Measurements from ENCODE around the gene ERMARD.

DNA sequence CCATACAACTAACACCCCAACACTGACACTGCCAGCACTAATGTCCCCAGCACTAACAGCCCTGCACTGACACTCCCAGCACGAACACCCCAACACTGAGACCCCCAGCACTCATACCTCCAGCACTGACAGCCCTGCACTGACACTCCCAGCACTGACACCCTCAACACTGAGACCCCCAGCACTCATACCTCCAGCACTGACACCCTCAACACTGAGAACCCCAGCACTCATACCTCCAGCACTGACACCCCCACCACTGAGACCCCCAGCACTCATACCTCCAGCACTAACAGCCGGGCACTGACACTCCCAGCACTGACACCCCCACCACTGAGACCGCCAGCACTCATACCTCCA lies 57.2 kb downstream of the ERMARD start:
- TF ChIP-seq GABPA (IDR thresholded peaks at IDR 0.05; ENCODE audit: low read depth) (no peak), POLR2AphosphoS5 (IDR thresholded peaks at IDR 0.05; ENCODE audit: low read depth) (no peak)
- TF ChIP-seq, protein P1, sequence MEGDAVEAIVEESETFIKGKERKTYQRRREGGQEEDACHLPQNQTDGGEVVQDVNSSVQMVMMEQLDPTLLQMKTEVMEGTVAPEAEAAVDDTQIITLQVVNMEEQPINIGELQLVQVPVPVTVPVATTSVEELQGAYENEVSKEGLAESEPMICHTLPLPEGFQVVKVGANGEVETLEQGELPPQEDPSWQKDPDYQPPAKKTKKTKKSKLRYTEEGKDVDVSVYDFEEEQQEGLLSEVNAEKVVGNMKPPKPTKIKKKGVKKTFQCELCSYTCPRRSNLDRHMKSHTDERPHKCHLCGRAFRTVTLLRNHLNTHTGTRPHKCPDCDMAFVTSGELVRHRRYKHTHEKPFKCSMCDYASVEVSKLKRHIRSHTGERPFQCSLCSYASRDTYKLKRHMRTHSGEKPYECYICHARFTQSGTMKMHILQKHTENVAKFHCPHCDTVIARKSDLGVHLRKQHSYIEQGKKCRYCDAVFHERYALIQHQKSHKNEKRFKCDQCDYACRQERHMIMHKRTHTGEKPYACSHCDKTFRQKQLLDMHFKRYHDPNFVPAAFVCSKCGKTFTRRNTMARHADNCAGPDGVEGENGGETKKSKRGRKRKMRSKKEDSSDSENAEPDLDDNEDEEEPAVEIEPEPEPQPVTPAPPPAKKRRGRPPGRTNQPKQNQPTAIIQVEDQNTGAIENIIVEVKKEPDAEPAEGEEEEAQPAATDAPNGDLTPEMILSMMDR (IDR thresholded peaks at IDR 0.05; ENCODE audit: insufficient read depth, low read length), result no peak
- TF ChIP-seq, protein P2, sequence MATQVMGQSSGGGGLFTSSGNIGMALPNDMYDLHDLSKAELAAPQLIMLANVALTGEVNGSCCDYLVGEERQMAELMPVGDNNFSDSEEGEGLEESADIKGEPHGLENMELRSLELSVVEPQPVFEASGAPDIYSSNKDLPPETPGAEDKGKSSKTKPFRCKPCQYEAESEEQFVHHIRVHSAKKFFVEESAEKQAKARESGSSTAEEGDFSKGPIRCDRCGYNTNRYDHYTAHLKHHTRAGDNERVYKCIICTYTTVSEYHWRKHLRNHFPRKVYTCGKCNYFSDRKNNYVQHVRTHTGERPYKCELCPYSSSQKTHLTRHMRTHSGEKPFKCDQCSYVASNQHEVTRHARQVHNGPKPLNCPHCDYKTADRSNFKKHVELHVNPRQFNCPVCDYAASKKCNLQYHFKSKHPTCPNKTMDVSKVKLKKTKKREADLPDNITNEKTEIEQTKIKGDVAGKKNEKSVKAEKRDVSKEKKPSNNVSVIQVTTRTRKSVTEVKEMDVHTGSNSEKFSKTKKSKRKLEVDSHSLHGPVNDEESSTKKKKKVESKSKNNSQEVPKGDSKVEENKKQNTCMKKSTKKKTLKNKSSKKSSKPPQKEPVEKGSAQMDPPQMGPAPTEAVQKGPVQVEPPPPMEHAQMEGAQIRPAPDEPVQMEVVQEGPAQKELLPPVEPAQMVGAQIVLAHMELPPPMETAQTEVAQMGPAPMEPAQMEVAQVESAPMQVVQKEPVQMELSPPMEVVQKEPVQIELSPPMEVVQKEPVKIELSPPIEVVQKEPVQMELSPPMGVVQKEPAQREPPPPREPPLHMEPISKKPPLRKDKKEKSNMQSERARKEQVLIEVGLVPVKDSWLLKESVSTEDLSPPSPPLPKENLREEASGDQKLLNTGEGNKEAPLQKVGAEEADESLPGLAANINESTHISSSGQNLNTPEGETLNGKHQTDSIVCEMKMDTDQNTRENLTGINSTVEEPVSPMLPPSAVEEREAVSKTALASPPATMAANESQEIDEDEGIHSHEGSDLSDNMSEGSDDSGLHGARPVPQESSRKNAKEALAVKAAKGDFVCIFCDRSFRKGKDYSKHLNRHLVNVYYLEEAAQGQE (IDR thresholded peaks at IDR 0.05; ENCODE audit: insufficient replicate concordance, low read depth), result no peak
